Loucy (cell line): ENCODE measurements around the gene DCST1.

Experiments
- CTCF ChIP-seq: fragments of 200-600 bp; sonication (generic); conservative IDR thresholded peaks from 2 replicates; pipeline ENCODE4 v1.5.1; 2014; ENCODE audit warnings: mild to moderate bottlenecking, antibody characterized with exemption, low read length
- EZH2phosphoT487 ChIP-seq: fragments of 200-600 bp; IDR thresholded peaks from 2 replicates; pipeline ENCODE4 v1.6.1; 2018; ENCODE audit warnings: antibody characterized with exemption, mild to moderate bottlenecking, moderate library complexity, borderline replicate concordance

GRCh38 chr1:155064832-155065429, 31.3 kb downstream of the DCST1 start:
- TF ChIP-seq CTCF (no peak), EZH2phosphoT487 (no peak)
